HG03432 (cell line): Measurements from ENCODE around the gene ZNF564.
"Not testable (repeated sequence)": the region's sequence is repeated elsewhere in the genome, so short reads cannot be mapped to it uniquely, and the experiment has no call there.

Source experiments
- ATAC-seq: cut with Tn5 transposase; IDR thresholded peaks from one replicate; pipeline ENCODE4 v1.9.1; 2021; ENCODE audit warnings: mild to moderate bottlenecking, moderate library complexity; ENCODE audit not compliant: unreplicated experiment

Gene ZNF564

DNA sequence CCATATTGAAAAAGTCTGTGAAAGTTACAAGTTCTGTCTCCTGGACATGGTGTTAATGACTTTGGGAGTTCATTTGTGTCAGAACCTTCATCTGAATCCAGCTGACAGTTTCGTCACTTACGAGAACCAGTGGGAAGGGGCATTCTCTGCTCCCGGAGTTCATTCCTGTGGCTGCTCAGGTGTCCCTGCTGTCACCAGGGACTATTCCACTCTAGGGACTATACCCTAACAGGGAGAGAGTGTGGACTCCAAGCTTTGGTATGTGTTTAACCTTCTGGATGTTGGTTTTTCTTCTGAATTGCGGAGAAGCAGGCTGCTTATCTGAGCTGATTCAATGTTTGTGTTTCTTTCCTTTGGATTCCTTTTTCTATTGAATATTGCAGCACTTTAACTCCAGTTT, 54.2 kb downstream of the ZNF564 start:
- no peak for ATAC-seq

GRCh38 chr19:12496480-12496879, 54.8 kb downstream of the ZNF564 start:
- no peak for ATAC-seq

DNA sequence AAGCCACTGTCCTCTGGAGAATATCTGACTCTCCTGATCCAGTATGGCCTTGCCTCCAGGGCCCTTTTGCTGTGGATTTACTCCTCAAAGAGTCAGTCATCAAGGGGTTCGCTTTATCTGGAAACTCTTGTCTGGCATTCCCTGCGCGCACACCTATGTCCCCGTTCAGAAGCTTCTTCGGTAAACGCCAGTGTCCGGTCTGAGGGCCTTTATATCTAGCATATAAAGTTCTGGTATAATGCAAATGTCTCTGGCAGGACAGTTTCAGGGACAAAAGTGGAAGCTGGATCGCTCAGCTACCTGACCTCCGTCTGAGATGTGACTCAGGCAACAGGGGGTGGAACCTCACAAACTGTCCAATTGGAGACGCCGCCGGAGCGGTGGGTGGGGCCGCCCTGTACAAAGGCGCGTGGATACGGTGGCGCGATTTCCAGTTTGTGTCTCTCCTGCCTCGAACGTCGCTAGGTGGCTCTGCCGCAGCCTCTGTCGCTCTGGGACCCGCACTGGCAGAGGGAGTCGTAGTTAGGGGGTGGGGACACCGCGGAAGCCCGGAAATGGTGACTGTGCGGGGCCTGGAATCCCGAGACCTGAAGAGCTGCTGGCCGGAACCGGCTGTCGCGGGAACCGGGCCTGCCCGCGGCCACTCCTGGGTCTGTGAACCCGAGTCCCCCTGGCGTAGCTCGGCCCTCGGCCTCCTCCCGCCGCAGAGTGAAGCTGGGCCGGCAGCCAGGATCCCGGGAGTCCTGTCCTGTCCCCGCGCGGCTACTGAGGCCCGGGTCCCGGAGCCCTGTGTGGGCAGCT, 56.1 kb downstream of the ZNF564 start:
- ATAC-seq, result peak; percentile 90

- ATAC-seq, result no peak
Measured at GRCh38 chr19:12494260-12494860, 56.9 kb downstream of the ZNF564 start.

GRCh38 chr19:12486265-12486783, 65.0 kb downstream of the ZNF564 start:
- not testable (repeated sequence) for ATAC-seq

- ATAC-seq, result no peak
Measured at GRCh38 chr19:12485571-12485970, 65.7 kb downstream of the ZNF564 start.

- ATAC-seq, result peak; percentile 20
Measured at GRCh38 chr19:12485052-12485416, 66.2 kb downstream of the ZNF564 start.

DNA sequence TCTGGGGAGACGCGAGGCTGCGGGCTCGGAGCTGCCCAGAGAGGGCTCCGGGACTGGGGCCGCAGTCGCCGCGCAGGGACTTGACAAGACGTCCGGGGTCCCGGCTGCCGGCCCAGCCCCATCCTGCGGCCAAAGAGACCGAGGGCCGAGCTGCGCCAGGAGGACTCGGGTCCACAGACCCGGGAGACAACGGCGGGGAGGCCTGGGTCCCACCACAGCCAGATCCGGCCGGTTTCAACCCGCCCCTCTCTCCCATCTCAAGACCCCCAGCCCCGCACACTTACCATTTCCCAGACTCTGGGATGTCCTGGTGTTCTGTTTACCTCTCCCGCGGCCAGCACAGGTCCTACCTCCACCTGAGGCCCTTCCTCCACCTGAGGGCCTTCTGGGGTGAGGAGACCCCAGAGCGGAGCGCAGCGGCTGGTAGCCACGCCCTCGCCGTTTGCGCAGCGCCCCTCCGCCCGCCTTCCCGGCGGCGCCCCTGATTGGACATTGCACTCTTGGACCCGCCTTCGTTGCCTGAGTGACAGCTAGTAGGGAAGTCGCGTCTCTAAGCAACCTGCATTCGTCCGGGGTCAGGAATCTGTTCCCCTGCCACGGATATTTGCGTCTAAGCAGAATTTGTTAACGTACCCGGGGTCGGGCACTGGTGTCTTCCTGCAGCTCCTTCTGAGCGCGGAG, 66.8 kb downstream of the ZNF564 start, which contains the start of gene ZNF709:
Gene ZNF709 (minus strand): TSS at position 446 of the 681 bp plus-strand sequence. CDS start 159 bp downstream, at position 287.
- ATAC-seq, result peak; percentile 93

GRCh38 chr19:12484011-12484370, 67.3 kb downstream of the ZNF564 start:
- no peak for ATAC-seq

DNA sequence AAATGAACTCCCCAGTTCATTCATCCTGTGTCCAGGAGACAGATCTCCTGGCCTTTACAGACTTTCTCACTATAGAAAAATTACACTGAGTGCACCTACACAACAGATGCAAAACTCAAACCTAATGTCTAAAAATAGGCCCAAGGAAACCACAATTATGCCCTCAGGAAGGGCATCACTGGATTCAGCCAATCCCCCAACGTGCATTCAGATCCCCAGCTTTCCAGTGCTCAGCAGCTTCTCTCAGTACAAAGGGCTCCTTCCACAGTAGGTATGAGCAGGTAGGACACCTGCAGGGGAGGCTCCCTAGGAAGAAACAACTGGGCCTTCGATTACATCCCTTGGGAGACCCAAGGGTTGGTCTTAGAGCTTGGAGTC, 68.8 kb downstream of the ZNF564 start:
- no peak for ATAC-seq

DNA sequence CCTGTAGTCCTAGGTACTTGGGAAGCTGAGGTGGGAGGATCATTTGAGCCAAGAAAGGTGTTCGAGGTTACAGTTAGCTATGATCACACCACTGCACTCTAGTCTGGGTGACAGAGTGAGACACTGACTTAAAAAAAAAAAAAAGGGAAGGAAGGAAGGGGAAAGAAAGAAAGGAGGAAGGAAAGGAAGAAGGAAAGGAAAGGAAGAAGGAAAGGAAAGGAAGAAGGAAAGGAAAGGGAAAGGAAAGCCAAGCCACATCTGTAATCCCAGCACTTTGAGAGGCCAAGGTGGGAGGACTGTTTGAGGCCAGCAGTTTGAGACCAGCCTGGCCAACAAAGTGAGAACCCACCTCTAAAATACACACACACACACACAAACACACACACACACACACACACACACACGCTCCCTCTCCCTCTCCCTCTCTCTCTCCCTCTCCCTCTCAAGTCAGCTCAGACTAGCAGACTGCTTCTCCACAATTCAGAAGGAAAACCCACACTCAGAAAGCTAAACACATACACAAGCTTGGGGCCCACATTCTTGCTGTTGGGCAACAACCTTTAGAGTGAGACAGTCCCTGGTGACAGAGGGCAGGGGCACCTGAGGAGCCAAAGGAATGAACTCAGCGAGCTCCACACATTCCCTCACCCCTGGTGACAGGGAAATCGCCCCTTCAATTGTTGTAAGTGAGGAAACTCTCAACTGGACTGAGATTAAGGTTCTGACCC, 69.3 kb downstream of the ZNF564 start:
- no peak for ATAC-seq

DNA sequence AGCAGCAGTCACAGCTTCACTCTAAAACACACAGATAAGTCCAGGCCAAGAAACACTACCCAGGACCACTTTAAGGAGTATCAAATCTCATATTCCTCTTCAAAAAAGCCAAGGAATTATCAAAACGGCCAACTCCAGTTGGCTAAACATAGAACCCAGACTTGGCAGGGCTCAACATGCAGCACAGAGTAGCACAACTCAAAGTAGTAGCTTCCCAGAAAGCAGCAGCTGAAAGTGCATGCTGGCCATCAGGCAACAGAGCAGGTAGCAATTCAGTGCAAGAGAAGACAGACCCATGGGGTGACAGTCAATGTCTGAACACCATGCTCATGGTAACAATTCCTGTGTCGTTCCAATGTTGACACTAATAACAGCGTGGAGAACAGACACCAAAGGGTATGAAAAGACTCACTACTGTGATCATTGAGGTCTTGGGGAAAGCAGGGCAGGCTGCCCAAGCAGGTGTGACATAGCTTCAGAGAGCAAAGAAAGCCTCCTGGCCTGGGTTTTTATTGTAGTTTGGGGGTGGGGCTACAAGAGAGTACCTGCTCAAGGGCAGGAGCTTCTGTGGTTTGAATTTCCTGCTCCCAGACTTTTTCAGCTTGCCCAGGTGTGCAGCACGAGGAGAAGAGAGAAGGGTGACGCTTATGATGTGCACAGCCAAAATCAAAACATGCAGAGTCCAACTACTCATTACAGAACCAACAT, 72.9 kb downstream of the ZNF564 start:
- no peak for ATAC-seq
